Gastrocnemius medialis (tissue), 4 donors: ENCODE results near the gene LAMC2. TPM values are rescaled to one million over a fixed set of nuclear protein-coding genes. Genes with fewer than 3 reads are reported as not detected.

Source experiments
- ATAC-seq, 2 donors: fragments of 150-250 bp; one replicate each; pipeline ENCODE4 v1.9.1; 2016
- DNase-seq, 2 donors: peaks; one replicate each; pipeline ENCODE4 v3.0.0-alpha.2; 2019
- H3K27ac ChIP-seq, 4 donors: fragments of 200-600 bp; sonication (generic); 1 replicate in 1 of 4; 2 replicates in 3 of 4; pipeline ENCODE4 v1.5.1; 2016 to 2018; ENCODE audit warnings: mild to moderate bottlenecking in 2 of 4, moderate library complexity in 1 of 4
- H3K27me3 ChIP-seq, 3 donors: fragments of 200-600 bp; sonication (generic) in 2 of 3; 1 replicate in 1 of 3; 2 replicates in 2 of 3; pipeline versions ENCODE4 v1.5.1 to v1.6.0; 2016 to 2019; ENCODE audit warnings: mild to moderate bottlenecking in 1 of 3, moderate library complexity in 1 of 3
- H3K36me3 ChIP-seq, 2 donors: fragments of 200-600 bp; sonication (generic) in 1 of 2; one replicate each; pipeline ENCODE4 v1.5.1; 2017 to 2018
- H3K4me1 ChIP-seq, 2 donors: fragments of 200-600 bp; sonication (generic) in 1 of 2; one replicate each; pipeline ENCODE4 v1.5.1; 2016 to 2017; ENCODE audit warnings: mild to moderate bottlenecking in 2 of 2
- H3K4me3 ChIP-seq, 4 donors: fragments of 200-600 bp; sonication (generic) in 3 of 4; 1 replicate in 1 of 4; 2 replicates in 3 of 4; pipeline ENCODE4 v1.5.1; 2016 to 2019; ENCODE audit warnings: mild to moderate bottlenecking in 2 of 4
- H3K9me3 ChIP-seq, 3 donors: fragments of 200-600 bp; sonication (generic) in 2 of 3; 1 replicate in 1 of 3; 2 replicates in 2 of 3; pipeline ENCODE4 v1.5.1; 2016 to 2019
- CTCF ChIP-seq, 5 experiments: fragments of 450-650 bp in 3 of 5; fragments of 200-600 bp in 2 of 5; sonication (generic) in 2 of 5; IDR thresholded peaks in 4 of 5; conservative IDR thresholded peaks in 1 of 5; 1 replicate in 4 of 5; 2 replicates in 1 of 5; pipeline ENCODE4 v1.5.1; 2016 to 2019; ENCODE audit warnings: antibody characterized with exemption in 5 of 5, mild to moderate bottlenecking in 3 of 5, moderate library complexity in 3 of 5
- POLR2A ChIP-seq, 2 donors: fragments of 450-650 bp; IDR thresholded peaks; one replicate each; pipeline ENCODE4 v1.6.1; 2017; ENCODE audit warnings: antibody characterized with exemption in 2 of 2, mild to moderate bottlenecking in 2 of 2, moderate library complexity in 2 of 2
- in situ Hi-C, 4 donors: fragments of 200-750 bp; cut with MboI; loops; one replicate each; pipeline versions ENCODE4 v1.15.0 to v1.8.0; 2017; ENCODE audit warnings: low sequenced_read_pairs in 4 of 4
- intact Hi-C: fragments of 100-400 bp; cut with DNase I; formaldehyde crosslinking; loops from one replicate; pipeline ENCODE4 v1.15.1; 2023; ENCODE audit warnings: low total_unique reads
- total RNA-seq, 4 donors: library from RNA; depleted of rRNA; stranded (reverse); fragments of >200 nt; gene quantifications; one replicate each; pipeline versions ENCODE4 v1.1.0 to v1.2.3, GENCODE V29; 2016

The LAMC2 gene
- total RNA-seq, 4 donors from 2014 or later = 0.78 to 1.8 (median 1.4) TPM

GRCh38 chr1:183251101-183251958, 65.3 kb downstream of the LAMC2 start:
- Histone ChIP-seq H3K27me3 (no peaks in the 10 kb centered on the region), H3K27ac (no peak overlapping the region), H3K36me3 (no peaks in the 10 kb centered on the region), H3K9me3 (no peaks in the 10 kb centered on the region), H3K4me3 (no peak overlapping the region), H3K4me1 (no peaks in the 10 kb centered on the region)
- DNase-seq (no peak), ATAC-seq (no peak)
- intact Hi-C loops = no loop called here
- in situ Hi-C loops = no loop called here
- no peak for TF ChIP-seq CTCF (IDR thresholded peaks at IDR 0.05 in 4 of 5, conservative IDR thresholded peaks at IDR 0.05 in 1 of 5)
- no peak for TF ChIP-seq POLR2A (IDR thresholded peaks at IDR 0.05)

GRCh38 chr1:183251959-183252450, 65.9 kb downstream of the LAMC2 start:
- Histone ChIP-seq H3K36me3 (no peaks in the 10 kb centered on the region), H3K27ac (no peak overlapping the region), H3K9me3 (no peaks in the 10 kb centered on the region), H3K27me3 (no peaks in the 10 kb centered on the region), H3K4me1 (no peaks in the 10 kb centered on the region), H3K4me3 (no peak overlapping the region)
- intact Hi-C loops = no loop called here
- DNase-seq (no peak), ATAC-seq (no peak)
- in situ Hi-C loops = no loop called here
- TF ChIP-seq POLR2A (IDR thresholded peaks at IDR 0.05) = no peak
- no peak for TF ChIP-seq CTCF (IDR thresholded peaks at IDR 0.05 in 4 of 5, conservative IDR thresholded peaks at IDR 0.05 in 1 of 5)

GRCh38 chr1:183255073-183255472, 69.0 kb downstream of the LAMC2 start:
- DNase-seq (no peak), ATAC-seq (no peak)
- Histone ChIP-seq H3K4me1 (no peaks in the 10 kb centered on the region), H3K27ac (no peak overlapping the region), H3K9me3 (no peaks in the 10 kb centered on the region), H3K4me3 (no peak overlapping the region), H3K27me3 (no peaks in the 10 kb centered on the region), H3K36me3 (no peaks in the 10 kb centered on the region)
- no peak for TF ChIP-seq POLR2A (IDR thresholded peaks at IDR 0.05)
- TF ChIP-seq CTCF (IDR thresholded peaks at IDR 0.05 in 4 of 5, conservative IDR thresholded peaks at IDR 0.05 in 1 of 5) = no peak
- in situ Hi-C loops = no loop called here
- intact Hi-C loops = no loop called here

DNA sequence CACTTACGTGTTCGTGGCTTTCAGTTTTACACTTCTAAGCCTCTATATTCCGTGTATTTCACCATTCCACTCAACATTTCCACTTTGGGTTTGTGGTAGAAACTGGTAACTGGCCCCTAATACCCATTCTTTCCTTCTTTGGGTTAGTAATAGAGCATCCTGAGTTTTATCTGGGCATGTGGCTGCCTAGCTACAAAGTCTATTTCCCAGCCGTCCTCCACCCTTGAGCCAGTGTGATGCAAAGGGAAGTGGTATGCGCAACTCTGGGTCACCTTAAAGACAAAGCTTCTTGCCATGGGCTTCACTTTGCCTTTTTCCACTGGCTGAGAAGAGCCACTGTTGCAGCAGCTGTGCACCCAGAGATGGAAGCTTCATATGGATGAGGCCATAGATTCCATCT, 73.9 kb downstream of the LAMC2 start:
- TF ChIP-seq CTCF (IDR thresholded peaks at IDR 0.05 in 4 of 5, conservative IDR thresholded peaks at IDR 0.05 in 1 of 5) (no peak), POLR2A (IDR thresholded peaks at IDR 0.05) (no peak)
- Histone ChIP-seq H3K4me3 (no peak overlapping the region), H3K4me1 (no peaks in the 10 kb centered on the region), H3K27me3 (peaks cover 0 to 6% (median 0%) of the 10 kb centered on the region in 3 donors), H3K36me3 (no peaks in the 10 kb centered on the region), H3K9me3 (no peaks in the 10 kb centered on the region), H3K27ac (no peak overlapping the region)
- ATAC-seq = no peak
- in situ Hi-C loops = no loop called here
- intact Hi-C loops = no loop called here
- DNase-seq = no peak
